ENCODE measurements around the gene DEFB125.
"Not testable (repeated sequence)": the region's sequence is repeated elsewhere in the genome, so short reads cannot be mapped to it uniquely, and the experiment has no call there.

Gene DEFB125, protein sequence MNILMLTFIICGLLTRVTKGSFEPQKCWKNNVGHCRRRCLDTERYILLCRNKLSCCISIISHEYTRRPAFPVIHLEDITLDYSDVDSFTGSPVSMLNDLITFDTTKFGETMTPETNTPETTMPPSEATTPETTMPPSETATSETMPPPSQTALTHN

DNA sequence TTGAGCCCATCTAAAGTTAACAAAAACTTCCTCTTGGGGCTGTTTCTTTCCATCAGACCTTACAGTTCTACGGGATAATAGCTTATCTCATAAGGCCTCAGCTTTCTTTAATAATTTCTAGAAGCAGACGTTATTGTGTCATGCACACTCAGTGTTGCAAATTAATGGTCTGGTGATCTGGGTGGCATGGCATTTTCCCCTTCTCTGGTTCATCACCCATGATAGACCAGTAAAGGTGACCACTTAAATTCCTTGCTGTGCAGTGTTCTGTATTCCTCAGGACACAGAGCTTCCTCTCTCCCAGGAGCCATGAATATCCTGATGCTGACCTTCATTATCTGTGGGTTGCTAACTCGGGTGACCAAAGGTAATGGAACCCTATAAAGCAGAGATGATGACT is at the start of gene DEFB125:
TSS of gene DEFB125 (plus strand) at position 272 of the 400 bp plus-strand sequence. CDS start at position 310, 38 bp downstream.
- no peak for DNase-seq

DNA sequence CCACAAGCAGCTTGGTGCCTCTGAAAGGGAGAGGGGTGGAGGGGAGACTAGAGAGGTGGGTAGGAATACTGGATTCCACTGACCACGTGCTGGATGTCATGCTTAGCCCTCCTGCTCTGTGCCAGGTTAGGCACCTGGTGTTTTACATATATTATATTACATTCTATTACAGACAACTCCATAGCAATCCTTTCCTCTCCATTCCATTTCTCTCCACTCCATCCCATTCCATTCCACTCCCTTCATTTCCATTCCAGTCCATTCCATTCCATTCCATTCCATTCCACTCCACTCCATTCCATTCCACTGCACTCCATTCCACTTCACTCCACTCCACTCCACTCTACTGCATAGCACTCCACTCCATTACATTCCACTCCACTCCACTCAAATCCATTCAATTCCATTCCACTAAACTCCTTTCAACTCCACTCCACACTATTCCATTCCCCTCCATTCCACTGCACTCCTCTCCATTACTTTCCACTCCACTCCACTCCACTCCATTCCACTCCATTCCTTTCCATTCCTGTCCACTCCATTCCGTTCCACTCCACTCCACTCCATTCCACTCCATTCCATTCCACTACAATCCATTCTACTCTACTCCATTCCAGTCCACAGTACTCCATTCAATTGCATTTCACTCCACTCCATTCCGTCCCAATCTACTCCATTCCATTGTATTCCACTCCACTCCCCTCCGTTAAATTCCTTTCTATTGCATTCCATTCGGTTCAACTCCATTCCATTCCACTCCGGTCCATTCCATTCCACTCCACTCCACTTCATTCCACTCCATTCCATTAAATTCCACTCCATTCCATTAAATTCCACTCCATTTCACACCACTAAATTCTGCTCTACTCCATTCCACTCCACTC is 27.2 kb upstream of the DEFB125 start:
- DNase-seq, result no peak

DNA sequence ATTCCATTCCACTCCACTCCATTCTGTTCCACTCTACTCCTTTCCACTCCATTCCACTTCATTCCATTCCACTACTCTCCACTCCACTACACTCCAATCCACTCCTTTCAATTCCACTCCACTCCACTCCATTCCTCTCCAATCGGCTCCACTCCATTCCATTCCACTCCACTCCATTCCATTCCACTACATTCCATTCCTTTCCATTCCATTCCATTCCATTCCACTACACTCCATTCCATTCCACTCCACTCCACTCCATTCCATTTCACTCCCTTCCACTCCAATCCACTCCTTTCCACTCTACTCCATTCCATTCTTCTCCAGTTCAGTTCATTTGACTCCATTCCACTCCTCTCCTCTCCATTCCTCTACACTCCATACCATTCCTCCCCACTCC is 26.2 kb upstream of the DEFB125 start:
- no peak for DNase-seq

GRCh38 chr20:61757-62156 is 25.7 kb upstream of the DEFB125 start:
- DNase-seq, result no peak

GRCh38 chr20:62487-62886 is 25.0 kb upstream of the DEFB125 start:
- no peak for DNase-seq

DNA sequence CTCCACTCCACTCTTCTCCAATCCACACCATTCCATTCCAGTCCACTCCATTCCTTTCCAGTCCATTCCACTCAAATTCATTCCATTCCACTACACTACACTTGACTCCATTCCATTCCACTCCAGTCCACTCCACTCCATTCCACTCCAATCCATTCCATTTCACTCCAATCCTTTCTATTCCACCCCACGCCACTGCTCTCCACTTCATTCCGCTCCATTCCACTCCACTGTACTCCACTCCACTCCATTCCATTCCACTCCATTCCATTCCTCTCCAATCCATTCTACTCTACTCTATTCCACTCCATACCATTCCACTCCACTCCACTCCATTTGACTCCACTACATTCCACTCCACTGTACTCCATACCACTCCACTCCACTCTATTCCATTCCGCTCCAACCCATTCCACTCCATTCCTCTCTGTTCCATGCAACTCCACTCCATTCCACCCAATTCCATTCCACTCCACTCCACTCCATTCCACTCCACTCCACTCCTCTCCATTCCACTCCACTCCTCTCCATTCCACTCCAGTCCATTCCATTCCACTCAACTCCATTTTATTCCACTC is 23.4 kb upstream of the DEFB125 start:
- DNase-seq, result no peak

DNA sequence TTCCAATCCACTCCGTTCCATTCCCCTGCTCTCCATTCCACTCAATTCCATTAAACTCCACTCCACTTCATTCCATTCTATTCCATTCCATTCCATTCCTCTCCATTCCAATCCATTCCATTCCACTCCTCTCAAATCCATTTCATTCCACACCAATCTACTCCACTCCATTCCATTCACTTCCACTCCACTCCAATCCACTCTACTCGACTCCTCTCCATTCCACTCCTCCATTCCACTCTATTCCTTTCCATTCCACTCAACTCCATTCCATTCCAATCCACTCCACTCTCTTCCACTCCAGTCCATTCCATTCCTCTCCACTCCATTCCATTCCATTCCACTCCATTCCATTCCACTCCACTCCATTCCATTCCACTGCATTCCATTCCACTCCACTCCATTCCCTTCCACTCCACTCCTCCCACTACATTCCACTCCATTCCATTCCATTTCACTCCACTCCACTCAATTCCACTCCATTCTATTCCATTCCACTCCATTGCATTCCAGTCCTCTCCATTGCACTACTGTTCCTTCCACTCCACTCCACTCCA is 22.6 kb upstream of the DEFB125 start:
- DNase-seq, result no peak

GRCh38 chr20:77231-77630 is 10.2 kb upstream of the DEFB125 start:
- no peak for DNase-seq

- DNase-seq, result no peak
Observed at GRCh38 chr20:78338-78737, 9.1 kb upstream of the DEFB125 start.

DNA sequence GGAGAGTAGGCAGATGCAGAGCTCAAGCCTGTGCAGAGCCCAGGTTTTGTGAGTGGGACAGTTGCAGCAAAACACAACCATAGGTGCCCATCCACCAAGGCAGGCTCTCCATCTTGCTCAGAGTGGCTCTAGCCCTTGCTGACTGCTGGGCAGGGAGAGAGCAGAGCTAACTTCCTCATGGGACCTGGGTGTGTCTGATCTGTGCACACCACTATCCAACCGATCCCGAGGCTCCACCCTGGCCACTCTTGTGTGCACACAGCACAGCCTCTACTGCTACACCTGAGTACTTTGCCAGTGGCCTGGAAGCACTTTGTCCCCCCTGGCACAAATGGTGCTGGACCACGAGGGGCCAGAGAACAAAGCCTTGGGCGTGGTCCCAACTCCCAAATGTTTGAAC is 7.9 kb upstream of the DEFB125 start:
- DNase-seq, result no peak

DNA sequence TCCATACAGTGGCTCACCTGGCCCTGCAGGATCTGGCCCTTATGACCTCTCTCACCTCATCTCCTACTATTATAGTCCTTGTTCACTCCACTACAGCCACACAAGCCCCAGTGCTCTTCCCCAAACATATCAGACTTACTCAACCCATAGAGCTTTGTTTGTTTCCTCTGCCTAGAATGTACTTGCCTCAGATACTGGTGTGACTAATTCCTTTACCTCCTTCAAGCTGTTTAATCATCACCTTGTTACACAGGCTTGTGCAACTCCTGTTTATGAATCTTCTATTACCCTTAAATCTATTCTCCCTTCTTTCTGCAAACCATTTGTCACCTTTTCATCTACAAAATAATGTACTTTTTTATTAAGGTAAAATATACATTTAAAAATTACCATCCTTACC is 3.2 kb downstream of the DEFB125 start:
- no peak for DNase-seq

DNA sequence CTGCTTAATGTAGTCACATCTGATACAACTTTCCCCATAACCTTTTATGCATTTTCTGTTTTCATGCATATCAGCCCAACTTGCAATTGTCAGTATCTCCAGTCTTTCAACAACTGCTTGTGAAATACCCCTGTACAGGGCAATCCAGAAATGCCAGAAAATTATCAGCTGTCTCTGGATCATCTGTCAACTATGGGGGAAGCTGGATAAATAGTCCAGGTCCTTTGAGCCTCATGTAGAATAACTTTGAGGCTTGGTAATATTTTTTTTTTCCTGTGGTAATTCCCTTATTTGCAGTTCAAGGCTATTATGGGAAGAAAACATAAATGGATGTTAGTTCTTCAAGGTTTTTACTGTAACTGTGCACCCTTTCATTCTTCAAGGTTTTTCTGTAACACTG is 6.2 kb downstream of the DEFB125 start:
- DNase-seq, result no peak

- no peak for DNase-seq
Observed at GRCh38 chr20:95215-95614, 7.7 kb downstream of the DEFB125 start.

DNA sequence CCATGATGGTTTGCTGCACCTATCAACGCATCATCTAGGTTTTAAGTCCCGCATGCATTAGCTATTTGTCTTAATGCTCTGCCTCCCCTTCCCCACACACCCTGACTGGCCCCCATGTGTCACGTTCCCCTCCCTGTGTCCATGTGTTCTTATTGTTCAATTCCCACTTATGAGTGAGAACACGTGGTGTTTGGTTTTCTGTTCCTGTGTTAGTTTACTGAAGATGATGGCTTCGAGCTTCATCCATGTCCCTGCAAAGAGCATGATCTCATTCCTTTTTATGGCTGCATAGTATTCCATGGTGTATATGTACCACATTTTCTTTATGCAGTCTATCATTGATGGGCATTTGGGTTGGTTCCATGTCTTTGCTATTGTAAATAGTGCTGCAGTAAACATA is 10.2 kb downstream of the DEFB125 start:
- DNase-seq, result not testable (repeated sequence)

DNA sequence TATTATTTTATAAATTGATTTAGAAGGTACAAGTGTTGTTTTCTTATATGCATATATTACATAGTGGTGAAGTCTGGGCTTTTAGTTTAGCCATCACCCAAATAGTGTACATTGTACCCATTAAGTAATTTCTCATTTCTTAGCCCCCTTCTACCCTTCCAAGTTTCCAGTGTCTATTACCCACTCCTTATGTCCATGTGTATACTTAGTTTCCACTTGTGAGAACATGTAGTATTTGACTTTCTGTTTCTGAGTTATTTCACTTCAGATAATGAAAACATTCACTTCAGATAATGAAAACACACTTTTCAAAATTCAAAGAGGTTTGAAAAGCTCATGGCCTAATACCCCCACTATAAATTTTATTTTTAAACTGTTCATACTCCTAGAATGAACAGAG is 14.5 kb downstream of the DEFB125 start:
- DNase-seq, result no peak

DNA sequence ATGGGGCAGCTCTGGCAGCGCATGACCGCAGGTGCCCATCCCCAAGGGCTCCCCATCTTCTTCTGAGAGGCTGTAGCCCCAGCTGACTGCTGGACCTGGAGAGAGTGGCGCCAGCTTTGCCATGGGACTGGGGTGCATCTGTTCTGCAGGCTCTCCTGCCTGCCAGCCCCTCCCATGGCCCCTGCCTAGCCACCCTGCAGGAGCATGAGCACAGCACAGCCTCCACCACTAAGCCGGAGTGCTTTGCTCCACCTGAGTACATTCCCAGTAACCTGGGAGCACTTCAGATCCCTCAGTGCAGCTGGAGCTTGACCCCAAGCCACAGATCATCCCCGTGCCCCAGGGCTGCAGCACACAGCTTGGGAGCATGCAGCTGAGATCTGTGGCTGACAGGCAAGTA is 16.0 kb downstream of the DEFB125 start:
- DNase-seq, result no peak

- DNase-seq, result no peak
Observed at GRCh38 chr20:112396-112795, 24.9 kb downstream of the DEFB125 start.

- no peak for DNase-seq
Observed at GRCh38 chr20:117518-117917, 30.0 kb downstream of the DEFB125 start.

DNA sequence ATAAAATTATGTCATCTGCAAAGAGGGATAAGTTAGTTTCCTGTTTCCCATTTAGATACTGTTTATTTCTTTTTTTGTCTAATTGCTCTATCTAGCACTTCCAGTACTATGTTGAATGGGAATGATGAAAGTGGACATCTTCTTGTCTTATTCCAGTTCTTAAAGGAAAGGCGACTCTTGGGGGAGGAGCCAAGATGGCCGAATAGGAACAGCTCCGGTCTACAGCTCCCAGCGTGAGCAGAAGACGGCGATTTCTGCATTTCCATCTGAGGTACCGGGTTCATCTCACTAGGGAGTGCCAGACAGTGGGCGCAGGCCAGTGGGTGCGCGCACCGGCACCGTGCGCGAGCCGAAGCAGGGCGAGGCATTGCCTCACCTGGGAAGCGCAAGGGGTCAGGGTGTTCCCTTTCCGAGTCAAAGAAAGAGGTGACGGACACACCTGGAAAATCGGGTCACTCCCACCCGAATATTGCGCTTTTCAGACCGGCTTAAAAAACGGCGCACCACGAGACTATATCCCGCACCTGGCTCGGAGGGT is 42.4 kb downstream of the DEFB125 start:
- not testable (repeated sequence) for DNase-seq

DNA sequence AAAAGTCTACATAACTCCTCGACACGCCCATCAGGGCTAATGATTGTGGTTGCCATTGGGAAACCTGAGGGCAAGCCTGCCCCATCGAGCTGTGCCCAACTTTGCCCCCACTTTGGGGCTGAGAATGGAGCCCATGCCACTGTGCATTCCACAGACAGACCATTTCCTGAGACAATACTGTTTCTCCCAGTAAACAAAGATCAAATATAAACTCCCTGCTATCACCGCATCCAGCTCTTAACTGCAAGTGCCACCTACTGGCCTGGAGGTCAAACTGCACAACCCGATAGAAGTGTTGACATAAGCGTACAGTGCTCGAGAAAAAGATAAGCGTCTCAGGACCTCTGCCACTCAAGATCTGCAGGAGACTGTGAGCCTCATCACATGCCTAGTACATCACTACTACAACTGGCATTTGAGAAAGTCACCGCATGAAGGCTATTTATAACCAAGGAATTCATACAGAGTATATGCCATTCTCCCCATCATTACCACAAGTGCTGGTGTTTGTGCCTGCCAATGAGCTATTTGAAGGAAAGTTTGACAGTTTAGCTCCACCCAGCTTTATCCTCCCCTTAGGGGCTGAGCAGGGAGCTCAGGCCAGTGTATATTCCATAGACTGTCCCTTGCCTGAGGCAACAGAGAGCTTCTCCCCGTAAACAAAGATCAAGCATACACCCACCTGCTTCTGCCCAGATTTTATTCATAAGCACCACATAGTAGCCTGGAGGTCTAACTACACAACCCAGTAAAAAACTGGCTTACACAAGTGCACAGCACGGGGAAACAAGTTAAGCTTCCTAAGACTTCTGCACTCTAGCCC is 50.4 kb downstream of the DEFB125 start:
- DNase-seq, result no peak

DNA sequence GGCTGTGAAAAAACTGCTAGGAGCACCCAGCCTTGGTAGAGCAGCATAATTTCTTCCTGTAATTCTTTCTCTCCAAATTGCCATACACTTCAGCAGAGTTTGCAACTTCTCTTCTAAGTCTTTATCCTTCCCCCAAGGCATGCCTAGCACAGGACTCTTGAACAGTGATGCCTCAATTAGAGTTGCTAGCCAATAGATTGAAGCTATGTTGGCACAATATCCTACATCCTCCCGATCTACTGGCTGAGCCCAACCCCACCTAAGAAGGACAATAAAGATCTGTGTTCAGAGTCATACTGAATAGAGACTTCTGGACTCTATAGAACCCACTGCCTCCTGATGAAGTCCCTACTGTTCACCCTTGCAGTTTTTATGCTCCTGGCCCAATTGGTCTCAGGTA is 54.8 kb downstream of the DEFB125 start, which contains the start of gene DEFB126:
TSS of gene DEFB126 (plus strand) at position 301 of the 400 bp plus-strand sequence. CDS start at position 340, 39 bp downstream.
- DNase-seq, result no peak

- DNase-seq, result no peak
Observed at GRCh38 chr20:145877-146276, 58.4 kb downstream of the DEFB125 start.

Data from activated CD8-positive, alpha-beta memory T cell treated with anti-CD3 and anti-CD28 coated beads, Interleukin-2, amount 50 U/mL, for 48 hours (primary cell).